ENCODE results near the gene SEL1L3. TPM values are rescaled to one million over a fixed set of nuclear protein-coding genes. Genes with fewer than 3 reads are reported as not detected.

The SEL1L3 gene
- total RNA-seq, 1 donor from 2014 or later: 100 TPM

DNA sequence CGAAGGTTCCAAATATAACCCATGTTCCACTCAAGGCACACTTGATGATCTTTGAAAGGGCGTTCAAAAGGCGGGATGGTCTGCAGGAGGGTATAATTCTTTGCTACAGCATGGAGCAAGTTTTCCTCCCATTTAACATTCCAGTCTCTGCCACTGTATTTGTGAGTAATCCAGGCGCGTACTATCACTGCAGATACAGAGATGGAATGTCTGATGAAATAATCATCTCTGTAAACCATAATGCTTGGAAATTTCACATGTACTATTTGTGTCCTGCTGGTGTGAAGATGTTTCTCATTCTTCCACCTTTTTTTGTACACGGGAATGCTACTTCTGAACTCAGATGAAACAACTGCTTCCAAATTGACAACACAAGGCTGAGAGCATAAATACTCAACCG lies 15.5 kb downstream of the SEL1L3 start:
- DNase-seq (ENCODE audit: low spot score): no peak

DNA sequence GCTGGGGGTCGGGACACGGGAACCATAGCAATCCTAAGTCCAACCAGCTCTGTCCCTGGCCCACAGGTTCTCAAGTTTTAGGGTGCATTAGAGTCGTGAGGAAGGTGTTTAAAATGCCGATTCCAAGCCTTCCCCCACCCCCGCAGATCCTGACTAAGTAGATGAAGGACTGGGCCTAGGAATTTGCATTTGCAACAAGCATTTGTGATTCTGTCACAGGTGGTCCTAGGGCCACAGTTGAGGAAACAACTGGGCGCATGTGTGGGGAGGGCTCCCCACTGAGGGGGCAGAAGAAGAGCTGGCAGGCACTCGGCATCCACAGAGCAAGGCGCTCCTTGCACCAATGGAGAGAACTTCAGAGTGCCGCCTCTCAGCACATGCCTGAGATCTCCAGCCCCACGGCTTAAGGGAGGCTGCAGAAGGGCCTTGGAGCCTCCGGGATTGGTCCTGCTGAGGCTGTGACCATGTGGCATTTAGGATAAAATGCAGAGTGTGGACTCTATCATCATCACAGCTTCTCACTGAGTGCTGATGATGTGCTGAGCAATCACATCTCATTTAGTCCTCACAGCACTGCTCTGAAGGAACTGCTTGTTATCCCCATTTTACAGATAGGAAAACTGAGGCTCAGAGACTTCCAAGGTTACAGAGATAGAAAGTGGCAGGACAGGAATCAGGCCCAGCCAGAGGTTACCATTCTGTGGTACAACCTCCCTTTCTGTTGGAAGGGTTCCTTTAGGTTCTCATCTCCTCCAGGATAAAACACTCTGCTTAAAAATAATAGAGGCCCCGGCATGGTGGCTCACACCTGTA lies 16.7 kb downstream of the SEL1L3 start:
- no peak for DNase-seq (ENCODE audit: low spot score)

DNA sequence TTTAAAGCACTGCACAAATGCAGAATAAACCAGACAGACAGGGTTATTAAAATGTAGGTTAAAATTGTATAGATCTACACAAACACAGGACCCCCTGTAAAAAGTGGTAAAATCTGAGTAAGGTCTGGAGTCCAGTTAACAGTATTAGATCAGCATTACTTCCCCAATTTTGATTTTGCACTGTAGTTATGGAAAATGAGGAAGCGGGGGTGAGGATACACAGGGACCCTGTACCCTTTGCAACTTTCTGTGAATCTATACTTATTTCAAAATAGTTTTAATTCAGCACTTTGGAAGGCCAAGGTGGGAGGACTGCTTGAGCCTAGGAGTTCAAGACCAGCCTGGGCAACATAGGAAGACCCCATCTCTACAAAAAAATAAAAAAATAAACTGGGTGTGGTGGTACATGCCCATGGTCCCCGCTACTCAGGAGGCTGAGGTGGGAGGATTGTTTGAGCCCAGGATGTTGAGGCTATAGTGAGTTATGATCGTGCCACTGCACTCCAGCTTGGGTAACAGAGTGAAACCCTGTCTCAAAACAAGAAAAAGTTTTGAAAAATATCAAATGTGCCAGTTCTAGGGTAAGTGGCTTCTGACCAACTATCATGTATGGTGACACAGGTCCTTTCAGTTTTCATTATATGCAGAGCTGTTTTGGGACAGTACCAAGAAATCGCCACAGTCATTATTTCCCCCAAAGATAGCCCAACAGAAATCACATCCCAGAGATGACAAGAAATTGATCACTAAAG lies 17.7 kb downstream of the SEL1L3 start:
- no peak for DNase-seq (ENCODE audit: low spot score)

DNA sequence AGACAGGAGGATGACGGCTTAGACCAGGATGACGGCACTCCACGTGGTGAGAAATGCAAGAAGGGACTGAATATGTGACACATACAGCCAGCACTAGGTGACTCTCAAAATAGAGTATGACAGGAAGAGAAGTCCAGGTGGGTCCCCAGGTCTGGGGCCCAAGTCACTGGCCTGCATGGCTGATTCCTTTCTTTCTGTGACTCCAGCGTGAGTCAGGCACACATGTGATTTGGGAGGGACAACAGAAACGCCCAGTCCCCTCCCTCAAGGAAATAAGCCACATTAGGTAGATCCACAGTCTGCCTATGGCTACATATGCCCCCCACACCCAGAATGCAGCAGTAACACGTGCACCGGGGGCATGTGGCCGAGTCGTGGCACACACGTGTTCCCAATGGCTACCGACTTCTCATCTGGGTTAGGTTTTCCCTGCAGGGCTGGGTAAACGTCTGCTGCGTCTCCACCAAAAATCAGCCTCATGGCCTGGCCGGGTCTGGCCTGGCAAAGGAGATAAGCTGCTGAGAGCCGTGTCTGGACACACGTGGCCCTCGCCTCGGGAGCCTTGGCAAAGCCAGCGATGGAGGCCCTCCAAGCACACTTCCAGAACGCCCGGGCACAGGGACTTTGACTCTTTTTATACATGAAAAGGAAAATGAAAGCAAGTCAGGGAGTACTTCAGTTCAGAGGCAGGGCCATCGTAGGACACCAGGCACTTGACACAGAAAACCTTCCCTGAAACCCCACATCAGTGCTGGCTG lies 19.3 kb downstream of the SEL1L3 start:
- DNase-seq (ENCODE audit: low spot score): no peak

DNA sequence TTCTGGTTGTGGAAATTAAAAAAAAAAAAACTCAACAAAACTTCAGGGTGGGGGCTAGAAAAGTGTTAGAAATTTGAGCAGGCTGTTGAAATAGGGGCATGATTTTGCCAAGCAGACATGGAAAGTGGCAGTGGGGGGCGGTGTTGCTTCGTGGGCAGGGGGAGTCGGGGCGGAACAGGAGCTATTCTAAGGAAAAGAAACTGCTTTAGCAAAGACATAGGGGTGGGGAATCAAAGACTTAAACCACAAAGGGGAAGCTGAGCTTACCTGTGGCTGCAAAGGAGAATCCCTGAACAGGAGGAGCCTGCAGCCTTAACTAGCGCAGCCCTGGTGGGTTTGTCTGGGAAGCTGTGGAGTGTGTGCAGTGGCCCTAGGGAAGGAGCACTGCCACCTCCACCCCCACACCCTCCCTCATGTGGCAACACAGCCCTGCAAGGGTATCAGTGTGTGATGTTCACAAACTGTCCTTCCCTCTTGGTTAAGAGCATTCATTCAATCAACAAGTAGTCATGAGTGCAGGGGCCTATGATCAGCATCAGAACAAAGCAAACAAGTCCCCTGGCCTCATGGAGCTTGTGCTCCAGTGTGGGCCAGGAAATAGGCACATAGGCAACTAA lies 20.5 kb downstream of the SEL1L3 start:
- no peak for DNase-seq (ENCODE audit: low spot score)

DNA sequence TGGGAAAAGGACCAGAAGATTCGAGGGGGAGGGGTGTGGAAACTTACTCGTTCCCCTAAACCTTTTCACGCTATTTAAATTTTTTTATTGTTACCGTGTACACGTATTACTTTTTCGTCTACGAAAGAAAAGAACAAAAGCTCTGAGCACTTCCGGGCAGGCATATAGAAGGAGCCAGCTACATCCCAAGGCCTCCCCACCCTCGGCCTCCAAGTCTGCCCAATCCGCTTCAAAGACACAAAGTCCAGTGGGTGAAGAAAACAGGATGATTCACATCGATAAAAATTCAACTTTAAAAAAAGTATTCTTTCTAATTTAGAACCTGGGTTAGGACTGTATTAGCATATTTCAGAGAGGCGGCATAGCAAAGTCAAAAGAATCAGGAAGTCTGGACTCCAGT lies 23.1 kb downstream of the SEL1L3 start:
- DNase-seq (ENCODE audit: low spot score): no peak

DNA sequence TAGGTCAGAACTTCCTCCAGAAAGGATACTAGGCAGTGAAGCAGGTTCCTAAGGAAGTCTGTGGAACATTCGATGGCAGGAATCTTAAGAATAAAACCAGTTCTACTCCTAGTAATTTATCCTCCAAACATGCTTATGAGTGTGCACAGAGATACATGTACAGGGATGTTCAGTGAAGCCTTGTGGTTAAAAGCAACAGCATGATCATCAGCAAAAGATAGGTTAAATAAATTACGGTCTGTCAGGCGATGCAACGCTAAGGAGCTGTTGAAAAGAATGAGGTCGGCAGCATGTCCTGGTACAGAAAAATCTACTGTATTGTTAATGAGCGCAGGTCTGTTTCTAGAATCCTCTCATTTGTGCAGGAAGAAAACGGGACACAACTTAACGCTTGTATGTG lies 23.6 kb downstream of the SEL1L3 start:
- no peak for DNase-seq (ENCODE audit: low spot score)

DNA sequence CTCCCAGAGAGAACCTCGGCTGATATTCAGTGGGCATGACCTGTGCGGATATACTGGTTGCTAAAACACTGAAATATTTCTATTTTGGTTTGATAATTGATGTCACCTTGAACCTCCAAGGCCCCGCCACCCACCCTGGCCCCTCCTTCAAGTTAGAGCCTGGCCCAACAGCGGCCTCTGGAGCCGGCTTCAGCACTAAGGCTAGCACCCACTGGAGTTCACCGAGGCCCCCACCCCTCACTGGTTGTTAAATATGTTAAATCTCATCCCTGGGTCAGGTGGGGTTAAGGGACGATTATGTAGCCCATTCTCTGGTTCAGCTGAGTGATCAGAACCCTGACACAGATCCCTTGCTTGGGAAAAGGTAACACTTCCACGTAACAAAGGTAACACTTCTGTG lies 24.3 kb downstream of the SEL1L3 start:
- no peak for DNase-seq (ENCODE audit: low spot score)

DNA sequence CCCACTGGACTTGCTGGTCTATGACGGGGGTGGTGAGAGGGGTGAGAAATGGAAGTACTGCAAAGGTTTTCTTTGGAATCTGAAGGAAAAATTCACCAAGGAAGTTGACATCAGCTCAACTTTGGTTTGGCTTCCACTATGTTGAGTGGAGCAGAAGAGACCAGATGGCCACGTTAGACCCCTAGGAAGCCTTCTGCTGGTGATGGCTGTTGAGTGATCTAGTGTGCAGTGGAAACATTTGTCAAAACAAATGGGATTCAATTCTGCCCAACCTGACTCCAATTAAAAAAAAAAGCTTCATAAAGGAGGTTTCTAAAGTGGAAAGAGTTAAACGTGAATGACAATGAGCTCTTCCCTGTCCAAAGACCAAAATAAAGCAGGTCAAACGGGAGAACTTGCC lies 25.7 kb downstream of the SEL1L3 start:
- no peak for DNase-seq (ENCODE audit: low spot score)

DNA sequence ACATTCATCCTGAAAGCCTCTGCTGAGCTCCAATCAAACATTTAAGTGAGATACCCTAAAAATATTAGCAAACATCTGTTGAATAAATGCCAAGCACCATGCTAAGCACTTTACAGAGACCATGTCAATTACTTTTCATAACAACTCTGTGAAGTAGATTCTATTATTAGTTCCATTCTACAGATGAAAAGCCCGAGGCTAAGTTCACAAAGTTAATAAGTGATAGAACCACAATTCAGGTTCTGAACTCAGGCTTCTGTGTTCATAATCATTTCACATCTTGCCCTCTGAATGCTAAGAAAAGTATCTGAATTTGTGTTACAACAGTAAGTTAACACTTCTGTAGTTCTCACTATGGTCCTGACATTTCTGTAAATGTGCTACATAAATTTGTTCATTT lies 27.4 kb downstream of the SEL1L3 start:
- no peak for DNase-seq (ENCODE audit: low spot score)

DNA sequence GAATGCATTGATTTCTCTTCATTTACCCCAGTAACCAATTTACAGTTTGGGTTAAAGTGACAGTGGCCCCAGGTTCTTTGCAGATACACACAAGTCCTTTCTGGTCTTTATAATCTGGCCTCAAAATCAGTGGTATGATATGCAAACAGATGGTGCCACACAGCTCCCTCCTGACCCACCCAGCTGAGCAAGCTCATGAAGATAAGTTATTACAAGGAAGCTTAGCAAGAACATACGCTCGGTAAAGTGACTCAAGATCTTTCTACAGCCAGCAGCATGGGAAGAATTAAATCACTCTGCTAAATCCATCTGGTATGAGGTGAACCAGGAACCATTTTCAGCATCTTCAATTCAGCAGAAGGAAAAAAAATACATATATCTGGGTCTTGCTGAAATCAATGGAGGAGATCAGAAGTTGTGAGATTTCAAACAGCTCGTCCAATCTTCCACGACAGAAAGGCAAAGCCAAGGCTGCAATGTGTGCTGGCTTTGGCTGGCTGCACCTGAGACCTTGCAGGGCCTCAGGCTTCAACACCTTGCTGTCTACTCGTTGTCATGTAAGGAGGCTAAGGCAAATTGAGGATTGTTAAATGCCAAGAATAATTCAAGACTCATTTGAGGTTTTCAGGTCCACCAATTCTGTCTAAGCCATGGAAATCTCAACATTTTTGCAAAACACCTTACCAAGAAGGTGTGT lies 28.2 kb downstream of the SEL1L3 start:
- no peak for DNase-seq (ENCODE audit: low spot score)

DNA sequence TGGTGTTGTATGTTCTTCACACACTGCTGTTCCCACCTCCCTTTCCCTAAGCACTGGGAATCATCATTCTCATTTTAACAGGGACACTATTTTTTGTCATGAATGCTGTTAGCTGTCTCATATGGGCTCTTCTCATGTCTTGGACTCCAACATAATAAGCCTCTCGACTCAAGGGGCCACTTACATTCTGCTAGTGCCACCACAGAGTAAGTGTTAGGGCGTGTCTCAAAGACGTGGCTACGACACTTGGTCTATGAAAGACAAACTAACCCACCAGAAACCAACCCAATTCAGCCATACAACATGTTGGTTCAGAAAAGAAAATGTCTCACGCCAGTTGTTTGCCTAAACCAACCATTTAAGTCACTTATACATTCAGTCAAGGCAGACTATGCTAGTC lies 32.2 kb downstream of the SEL1L3 start:
- no peak for DNase-seq (ENCODE audit: low spot score)

DNA sequence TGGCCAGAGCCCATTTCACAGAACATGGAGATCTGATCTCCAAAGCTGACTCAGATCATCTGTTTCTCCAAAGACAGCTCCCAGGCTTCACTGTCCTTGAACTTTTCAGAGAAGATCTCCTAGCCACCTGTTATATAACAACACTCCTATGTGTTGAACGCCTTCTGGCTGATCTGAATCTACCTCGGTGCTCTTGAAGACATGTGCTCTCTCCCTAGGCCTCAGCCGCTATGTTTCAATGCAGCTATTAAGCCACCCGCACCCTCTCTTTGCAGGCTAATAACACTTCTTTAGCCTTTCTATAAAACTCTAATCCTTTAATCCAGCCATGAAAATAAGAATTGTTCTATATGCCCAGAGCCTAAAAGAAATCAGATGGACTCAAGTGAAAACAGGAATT lies 34.9 kb downstream of the SEL1L3 start:
- DNase-seq (ENCODE audit: low spot score): no peak

DNA sequence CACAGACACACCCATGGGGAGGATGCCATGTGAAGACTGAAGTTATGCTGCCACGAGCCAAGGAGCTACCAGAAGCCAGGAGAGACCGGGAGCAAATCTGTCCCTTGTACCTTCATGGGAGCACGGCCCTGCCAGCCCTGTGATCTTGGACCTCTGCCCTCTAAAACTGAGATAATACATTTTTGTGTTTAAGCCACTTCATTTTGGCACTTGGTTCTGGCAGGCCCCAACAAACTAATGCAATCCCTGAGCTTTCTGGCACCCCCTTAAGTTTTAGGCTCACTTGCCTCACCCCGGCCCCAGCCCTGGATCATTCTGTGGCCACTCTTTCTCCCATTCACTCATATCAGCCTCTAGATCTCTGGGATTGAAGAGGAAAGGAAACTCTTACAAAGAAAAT lies 35.4 kb downstream of the SEL1L3 start:
- DNase-seq (ENCODE audit: low spot score): no peak

DNA sequence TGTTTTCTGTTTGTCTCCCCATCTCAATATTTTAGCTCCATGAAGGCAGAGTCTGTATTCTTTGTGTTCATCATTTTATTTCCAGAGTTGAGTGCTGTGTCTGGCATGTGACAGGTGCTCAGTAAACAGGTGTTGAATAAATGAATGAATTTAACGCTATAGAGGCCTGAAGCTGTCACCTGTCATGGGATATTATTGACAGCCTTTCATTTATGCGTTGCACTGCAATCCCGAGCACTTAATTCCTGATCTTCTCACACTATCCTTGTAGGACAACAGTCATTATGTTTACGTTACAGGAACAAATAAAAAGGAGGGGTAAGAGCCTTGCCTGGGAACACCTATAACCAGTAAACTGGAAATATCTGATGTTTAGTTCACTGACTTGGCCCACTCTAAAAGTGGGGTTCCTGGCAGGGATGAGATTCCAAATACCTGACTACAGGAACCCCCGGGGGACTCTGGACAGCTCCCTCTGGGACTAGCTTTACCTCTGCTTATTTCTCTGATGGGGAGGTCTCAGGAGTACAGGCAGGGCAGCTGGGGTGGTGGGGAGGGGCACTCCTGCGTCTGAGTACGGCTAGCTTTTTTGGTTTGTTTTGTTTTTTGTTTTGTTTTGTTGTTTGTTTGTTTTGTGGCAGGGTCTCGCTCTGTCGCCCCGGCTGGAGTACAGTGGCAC lies 36.6 kb downstream of the SEL1L3 start:
- no peak for DNase-seq (ENCODE audit: low spot score)

DNA sequence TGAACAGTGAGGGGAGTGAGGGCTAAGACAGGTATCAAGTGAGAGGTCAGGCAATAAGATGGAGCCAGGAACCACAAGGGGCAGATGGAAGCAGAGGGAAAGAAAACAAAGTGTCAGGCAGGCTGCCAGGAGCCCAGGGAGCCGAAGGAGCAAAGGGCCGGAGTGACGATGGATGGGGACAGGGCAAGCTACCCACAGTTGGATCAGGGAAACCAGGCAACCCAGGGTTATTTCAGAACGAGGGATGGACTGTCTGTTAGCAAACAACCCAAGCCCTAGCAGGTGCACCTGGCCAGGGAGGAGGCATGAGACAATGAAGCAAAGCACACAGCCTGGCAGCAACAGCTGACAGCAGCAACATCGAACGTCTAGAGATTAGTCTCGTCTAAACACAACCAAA lies 39.2 kb downstream of the SEL1L3 start:
- no peak for DNase-seq (ENCODE audit: low spot score)

DNA sequence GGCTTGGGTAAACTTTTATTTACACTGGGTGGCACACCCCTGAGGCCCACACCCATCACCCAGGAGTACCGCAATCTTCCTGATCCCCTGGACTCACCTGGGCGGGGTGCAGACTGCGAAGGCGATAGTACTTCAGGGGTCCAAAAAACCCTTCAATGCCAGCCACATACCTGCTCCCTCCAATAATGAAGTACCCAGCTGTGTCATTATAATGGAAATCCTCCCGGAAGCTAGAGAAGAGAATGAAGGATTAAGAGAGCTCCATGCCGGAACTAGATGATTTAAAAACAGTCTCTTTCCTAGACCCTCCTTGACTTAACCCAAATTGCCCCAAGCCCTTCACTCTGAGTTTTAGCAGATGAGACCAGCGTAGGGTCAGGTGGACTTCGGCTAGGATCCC lies 40.9 kb downstream of the SEL1L3 start:
- DNase-seq (ENCODE audit: low spot score): no peak

DNA sequence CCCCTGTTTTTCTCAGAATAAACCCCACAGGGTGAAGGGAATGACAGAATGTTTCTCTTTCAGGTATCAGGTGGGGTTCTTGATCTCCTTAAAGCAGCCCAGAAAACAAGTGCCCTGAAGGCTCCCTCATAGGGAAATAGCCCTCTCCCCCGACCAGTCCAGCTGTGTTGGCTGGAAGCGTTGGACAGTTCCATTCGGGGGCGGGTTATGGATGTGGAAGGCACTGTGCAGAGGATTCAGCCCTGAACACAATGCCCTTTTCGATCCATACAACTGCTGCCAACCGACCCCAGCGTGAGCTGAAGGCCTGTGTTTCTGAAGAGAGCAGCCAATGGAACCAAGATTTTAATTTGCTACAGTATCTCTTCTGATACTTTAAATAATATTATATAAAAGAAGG lies 41.5 kb downstream of the SEL1L3 start:
- DNase-seq (ENCODE audit: low spot score): no peak

DNA sequence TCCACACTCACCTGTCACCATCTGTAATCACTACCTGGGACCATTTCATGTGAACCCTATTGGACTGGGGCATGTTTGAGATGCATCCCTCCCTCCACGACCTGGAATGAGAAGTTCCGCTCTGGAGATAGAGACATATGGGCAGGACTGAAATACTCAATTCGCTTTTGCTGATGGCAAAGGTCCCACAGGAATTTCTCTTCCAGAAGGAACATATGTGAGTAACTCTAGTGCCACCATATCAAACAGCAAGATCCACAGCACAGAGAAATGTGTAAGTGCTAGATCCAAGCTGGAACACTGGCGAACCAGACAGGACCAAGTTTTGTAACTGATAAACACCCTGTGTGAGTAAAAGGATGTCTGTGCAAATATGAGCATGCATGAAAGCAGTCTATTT lies 43.9 kb downstream of the SEL1L3 start:
- DNase-seq (ENCODE audit: low spot score): no peak

DNA sequence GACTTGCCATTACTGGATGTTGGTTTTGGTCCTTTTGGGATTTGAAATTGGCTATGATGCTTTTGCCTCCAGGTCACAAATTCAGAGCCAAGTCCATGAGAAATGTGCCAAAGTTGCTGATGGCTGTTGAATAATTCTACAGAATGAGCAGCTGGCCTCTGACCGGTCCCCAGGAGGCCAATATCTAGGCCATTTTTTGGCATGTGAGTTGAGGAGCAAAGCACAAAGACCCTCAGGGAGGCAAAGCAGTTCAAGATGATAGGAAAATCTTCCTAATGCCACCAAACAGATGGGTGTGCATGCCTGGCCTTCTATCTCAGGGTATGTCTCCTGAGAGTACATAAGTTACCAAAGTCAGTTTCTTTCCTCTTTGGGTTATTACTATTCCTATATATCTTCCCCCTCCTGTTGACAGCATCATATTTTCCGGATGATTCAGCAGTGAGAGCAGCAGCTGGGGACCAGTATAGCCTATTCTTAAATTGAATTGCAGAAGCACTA lies 44.4 kb downstream of the SEL1L3 start:
- no peak for DNase-seq (ENCODE audit: low spot score)

All from ureter (tissue), 1 donor.